GM13977 (cell line): Measurements from ENCODE around the gene MAG.

ENCODE experiments used
- DNase-seq: peaks from one replicate; pipeline ENCODE4 v3.0.0; 2012; ENCODE audit warnings: low spot score
- CTCF ChIP-seq: IDR thresholded peaks from 2 replicates; pipeline ENCODE4 v1.5.1; 2012; ENCODE audit warnings: mild to moderate bottlenecking, control low read depth; ENCODE audit not compliant: insufficient read depth; ENCODE audit errors: extremely low read depth, missing control alignments
- in situ Hi-C: fragments of 300-500 bp; cut with MboI; formaldehyde crosslinking; loops from one replicate; pipeline ENCODE4 v1.12.0; 2022; ENCODE audit warnings: low sequenced_read_pairs, low pct_unique_long_range_greater_than_20kb, mixed read lengths, inconsistent platforms; ENCODE audit not compliant: unreplicated experiment

The MAG gene

DNA sequence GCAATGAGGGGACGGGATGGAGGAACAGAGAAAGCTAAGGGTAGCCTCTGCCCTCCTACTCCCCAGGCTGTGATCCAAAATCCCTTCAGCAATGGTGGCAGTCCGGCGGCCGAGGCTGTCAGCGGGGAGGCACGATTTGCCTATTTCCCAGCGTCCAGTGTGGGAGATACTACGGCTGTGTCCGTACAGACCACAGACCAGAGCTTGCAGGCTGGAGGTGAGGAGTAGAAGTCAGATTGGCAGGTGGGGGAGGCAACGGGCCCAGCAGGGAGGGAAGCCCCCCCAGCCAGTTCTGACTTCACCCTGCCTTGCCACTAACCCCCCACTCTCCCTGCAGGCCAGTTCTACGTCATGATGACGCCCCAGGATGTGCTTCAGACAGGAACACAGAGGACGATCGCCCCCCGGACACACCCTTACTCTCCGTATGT, 21.6 kb upstream of the MAG start:
- TF ChIP-seq CTCF = no peak
- DNase-seq = no peak
- in situ Hi-C loops = no loop called here

DNA sequence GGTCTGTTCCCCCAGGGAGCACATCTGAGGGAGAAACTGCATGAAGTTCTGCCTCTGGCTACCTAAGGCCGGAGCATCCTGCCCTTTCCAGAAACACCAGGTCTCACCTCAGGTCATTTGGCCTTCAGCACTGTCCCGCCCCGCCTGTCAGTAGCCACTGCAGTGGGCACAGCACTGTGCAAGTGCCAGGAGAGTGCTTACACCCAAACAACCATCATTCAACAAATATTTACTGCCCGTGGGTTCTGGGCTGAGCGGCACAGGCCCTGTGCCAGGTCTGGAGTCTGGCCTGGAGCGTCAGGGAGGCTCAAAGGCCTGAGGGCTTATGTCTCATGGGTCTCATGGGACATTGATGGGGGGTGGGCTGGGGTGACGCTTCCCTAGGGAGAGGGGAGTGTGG, 20.4 kb upstream of the MAG start:
- no peak for DNase-seq
- no peak for TF ChIP-seq CTCF
- in situ Hi-C loops = no loop called here

DNA sequence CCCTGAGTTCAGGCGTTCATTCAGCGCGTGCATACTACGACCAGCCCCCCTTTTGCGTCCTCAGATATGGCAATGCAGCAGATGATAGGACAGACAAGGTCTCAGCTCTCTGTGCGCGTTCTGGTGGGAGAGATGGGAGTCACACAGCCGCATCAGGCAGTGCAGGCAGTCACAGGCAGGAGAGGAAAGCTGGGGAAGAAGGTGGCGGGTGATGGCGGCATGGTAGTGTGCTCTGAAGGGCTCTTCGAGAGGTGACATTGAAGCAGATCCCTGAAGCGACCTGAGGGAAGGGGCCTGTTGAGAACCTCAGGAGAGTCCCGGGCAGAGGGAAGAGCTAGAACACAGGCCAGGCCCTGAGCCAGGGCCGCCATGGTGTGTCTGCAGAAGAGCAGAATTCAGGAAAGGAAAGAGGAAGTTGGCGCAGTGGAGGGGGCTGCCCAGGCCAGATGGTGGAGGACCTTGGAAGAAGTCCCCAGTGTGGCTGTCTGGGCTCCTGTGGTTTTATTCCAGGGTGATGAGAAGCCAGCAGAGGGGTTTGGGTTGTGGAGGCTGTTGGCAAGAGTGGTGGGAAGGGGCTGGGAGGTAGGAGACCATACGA, 19.7 kb upstream of the MAG start:
- no peak for DNase-seq
- TF ChIP-seq CTCF = no peak
- in situ Hi-C loops = no loop called here

DNA sequence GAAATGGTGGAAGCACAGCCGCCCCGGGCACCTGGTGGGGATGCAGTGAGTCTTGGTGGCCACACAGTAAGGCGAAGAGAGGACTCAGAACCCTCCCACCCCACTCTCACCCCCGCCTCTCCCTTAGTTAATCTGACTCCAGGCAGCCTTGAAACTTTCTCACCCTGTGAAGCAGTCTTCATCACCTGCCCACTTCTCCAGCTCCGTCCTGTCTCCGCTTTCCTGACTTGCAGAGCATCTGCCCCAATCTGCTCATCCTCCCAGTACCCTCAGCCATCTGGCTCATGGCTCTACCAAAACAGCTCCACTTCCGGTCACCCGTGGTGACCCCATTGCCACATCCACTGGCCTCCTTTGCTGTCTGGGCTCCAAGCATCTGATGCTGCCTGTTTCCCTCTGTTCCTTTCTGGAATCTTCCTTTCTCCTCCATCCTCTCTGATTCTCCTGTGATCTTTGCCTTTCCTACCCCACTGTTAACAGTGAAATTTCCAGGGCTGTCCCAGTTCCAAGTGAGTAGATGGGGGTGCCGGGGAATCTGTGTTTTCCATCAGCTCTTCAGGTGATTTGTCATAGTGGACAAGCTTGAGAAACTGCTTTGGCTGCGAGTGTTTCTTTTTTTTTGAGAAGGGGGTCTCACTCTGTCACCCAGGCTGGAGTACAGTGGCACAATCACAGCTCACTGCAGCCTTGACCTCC, 18.9 kb upstream of the MAG start:
- no peak for TF ChIP-seq CTCF
- DNase-seq = no peak
- in situ Hi-C loops = no loop called here

GRCh38 chr19:35273686-35274259, 18.2 kb upstream of the MAG start:
- in situ Hi-C loops = no loop called here
- TF ChIP-seq CTCF = no peak
- DNase-seq = no peak

DNA sequence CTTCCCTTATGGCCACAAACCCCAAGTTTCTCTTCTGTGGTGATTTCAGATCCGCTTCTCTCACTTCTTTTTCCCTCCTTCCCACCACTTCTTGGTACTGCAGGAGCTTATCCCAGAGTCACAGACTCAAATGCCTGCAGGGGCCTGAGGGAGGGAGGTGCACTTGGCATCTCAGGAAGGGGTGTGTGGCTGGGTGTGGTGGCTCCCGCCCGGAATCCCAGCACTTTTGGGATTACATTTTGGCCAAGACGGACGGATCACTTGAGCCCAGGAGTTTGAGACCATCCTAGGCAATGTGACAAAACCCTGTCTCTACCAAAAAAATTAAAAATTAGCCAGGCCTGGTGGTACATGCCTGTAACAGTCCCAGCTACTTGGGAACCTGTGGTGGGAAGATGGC, 17.6 kb upstream of the MAG start:
- DNase-seq = no peak
- in situ Hi-C loops = no loop called here
- TF ChIP-seq CTCF = no peak
